CD4-positive, alpha-beta T cell (primary cell): Measurements from ENCODE around the gene SLCO1A2. TPM values are rescaled to one million over a fixed set of nuclear protein-coding genes. Genes with fewer than 3 reads are reported as not detected.

Experiments
- ATAC-seq: fragments of 200-7000 bp; cut with Tn5 transposase; one replicate; pipeline ENCODE4 v1.10.0; 2022; ENCODE audit warnings: mild to moderate bottlenecking; ENCODE audit not compliant: poor library complexity
- CTCF ChIA-PET: fragments of 350-600 bp; sonication (Branson Sonifier 250); formaldehyde crosslinking; loops from one replicate; lab custom pipeline; 2021; ENCODE audit warnings: antibody characterized with exemption, inconsistent platforms; lab: Charles Lee
- POLR2A ChIA-PET: fragments of 350-600 bp; sonication (Branson Sonifier 250); formaldehyde crosslinking; loops from one replicate; lab custom pipeline; 2021; ENCODE audit warnings: antibody characterized with exemption, inconsistent platforms; lab: Charles Lee
- DNase-seq, 14 experiments: peaks; one replicate each; pipeline ENCODE4 v3.0.0-alpha.2; 2013 to 2020; ENCODE audit warnings: mixed read lengths in 2 of 14
- H3K27ac ChIP-seq, 2 donors: one replicate each; pipeline versions ENCODE4 v1.5.1 to v1.7.0; 2013; ENCODE audit warnings: low read length in 2 of 2, low read depth in 1 of 2, mild to moderate bottlenecking in 1 of 2
- H3K27me3 ChIP-seq, 2 experiments: 1 replicate in 1 of 2; 2 replicates in 1 of 2; pipeline versions ENCODE4 v1.6.1 to v1.7.0; 2013; ENCODE audit warnings: low read length in 2 of 2, control low read depth in 1 of 2, mild to moderate bottlenecking in 1 of 2, moderate library complexity in 1 of 2; ENCODE audit not compliant: insufficient read depth in 2 of 2, control insufficient read depth in 1 of 2
- H3K36me3 ChIP-seq: one replicate; pipeline ENCODE4 v1.6.1; 2013; ENCODE audit warnings: low read length, control low read depth; ENCODE audit not compliant: insufficient read depth
- H3K4me1 ChIP-seq: one replicate; pipeline ENCODE4 v1.6.1; 2013; ENCODE audit warnings: low read length, control low read depth; ENCODE audit not compliant: insufficient read depth
- H3K4me3 ChIP-seq: one replicate; pipeline ENCODE4 v1.5.1; 2013; ENCODE audit warnings: mild to moderate bottlenecking, low read length, moderate library complexity
- H3K9me3 ChIP-seq, 2 experiments: 1 replicate in 1 of 2; 2 replicates in 1 of 2; pipeline versions ENCODE4 v1.6.1 to v1.7.0; 2013; ENCODE audit warnings: low read length in 2 of 2, mild to moderate bottlenecking in 2 of 2, control low read depth in 1 of 2, moderate library complexity in 1 of 2; ENCODE audit not compliant: control insufficient read depth in 1 of 2, insufficient read depth in 1 of 2
- H3K27ac Mint-ChIP-seq: one replicate; pipeline ENCODE4 v1.8.0; 2020; ENCODE audit warnings: mixed read lengths
- H3K27me3 Mint-ChIP-seq: one replicate; pipeline ENCODE4 v1.8.0; 2021; ENCODE audit warnings: mixed read lengths
- H3K36me3 Mint-ChIP-seq: one replicate; pipeline ENCODE4 v1.8.0; 2021; ENCODE audit warnings: low read depth, mixed read lengths
- H3K4me1 Mint-ChIP-seq: one replicate; pipeline ENCODE4 v1.8.0; 2021; ENCODE audit warnings: low read depth, mixed read lengths
- H3K4me3 Mint-ChIP-seq: one replicate; pipeline ENCODE4 v1.8.0; 2020; ENCODE audit warnings: mild to moderate bottlenecking, mixed read lengths
- H3K9me3 Mint-ChIP-seq: one replicate; pipeline ENCODE4 v1.8.0; 2020; ENCODE audit warnings: mixed read lengths
- CTCF ChIP-seq: fragments of 200-600 bp; IDR thresholded peaks from one replicate; pipeline ENCODE4 v1.8.0; 2022; ENCODE audit warnings: antibody characterized with exemption, mild to moderate bottlenecking
- intact Hi-C, 2 experiments: fragments of 100-400 bp; cut with DNase I in 1 of 2; cut with micrococcal nuclease in 1 of 2; formaldehyde crosslinking; loops; one replicate each; pipeline versions ENCODE4 v1.15.1 to v1.9.0; 2023 to 2025; cut with DNase I, micrococcal nuclease
- total RNA-seq, 174 experiments: library from RNA in 2 of 174; stranded (reverse) in 2 of 174; gene quantifications; one replicate each; pipeline ENCODE4 v1.2.3 and lab custom pipeline; 2021 to 2026

Gene SLCO1A2
- total RNA-seq, 2 experiments from 2014 or later, result not detected

DNA sequence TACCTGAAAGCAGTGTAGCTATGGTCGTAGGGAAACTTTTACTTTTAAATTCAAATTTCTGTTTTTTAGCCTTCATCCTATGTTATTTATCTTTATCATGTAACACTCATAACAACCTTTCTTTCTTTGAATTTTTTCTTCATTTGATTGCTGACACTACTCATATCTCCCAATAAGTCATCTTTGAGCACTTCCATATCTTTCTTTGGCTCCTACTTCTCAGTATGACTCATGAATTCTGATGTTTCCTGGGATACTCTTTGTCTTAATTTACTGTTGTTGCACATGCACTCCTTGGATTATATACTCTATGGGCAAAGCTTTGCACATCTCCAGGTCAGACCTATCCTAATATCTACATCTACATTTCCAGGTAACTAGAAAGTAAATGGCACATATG lies 19.9 kb upstream of the SLCO1A2 start:
- no peak overlapping the region for H3K27ac Mint-ChIP-seq
- ATAC-seq (no peak), DNase-seq (no peak)
- H3K4me1 Mint-ChIP-seq, result no peaks in the 10 kb centered on the region
- H3K27me3 Mint-ChIP-seq, result peaks cover 33% of the 10 kb centered on the region
- no peaks in the 10 kb centered on the region for H3K9me3 ChIP-seq
- POLR2A ChIA-PET, result no interaction called here
- H3K36me3 Mint-ChIP-seq, result no peaks in the 10 kb centered on the region
- no peak overlapping the region for H3K4me3 Mint-ChIP-seq
- H3K9me3 Mint-ChIP-seq, result no peaks in the 10 kb centered on the region
- H3K4me1 ChIP-seq, result no peaks in the 10 kb centered on the region
- no peak overlapping the region for H3K4me3 ChIP-seq
- H3K27me3 ChIP-seq, result no peaks in the 10 kb centered on the region
- TF ChIP-seq CTCF, result no peak
- intact Hi-C loops, result no loop called here
- CTCF ChIA-PET, result no interaction called here
- H3K27ac ChIP-seq, result no peak overlapping the region
- no peaks in the 10 kb centered on the region for H3K36me3 ChIP-seq

DNA sequence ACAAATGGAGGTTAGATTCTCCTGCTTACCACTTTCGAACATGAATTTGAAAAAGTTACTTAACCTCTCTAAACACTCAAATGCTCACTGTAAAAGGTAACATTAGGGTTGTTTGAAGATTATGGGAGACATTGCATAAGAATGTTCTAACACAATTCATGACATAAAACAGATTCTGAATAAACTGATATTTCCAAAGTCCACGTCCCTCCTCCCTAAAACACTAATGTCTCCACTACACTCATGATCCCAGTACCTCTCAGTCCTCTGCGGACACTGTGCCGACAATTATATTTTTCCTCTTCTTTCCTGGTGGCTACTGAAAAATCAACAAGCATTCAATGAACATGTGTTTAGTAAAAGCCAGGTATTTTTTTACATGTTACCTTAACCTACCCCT lies 19.2 kb upstream of the SLCO1A2 start:
- intact Hi-C loops, result no loop called here
- ATAC-seq (no peak), DNase-seq (no peak)
- Mint-ChIP-seq H3K4me3 (no peak overlapping the region), H3K27me3 (peaks cover 35% of the 10 kb centered on the region), H3K4me1 (no peaks in the 10 kb centered on the region), H3K27ac (no peak overlapping the region), H3K9me3 (no peaks in the 10 kb centered on the region), H3K36me3 (no peaks in the 10 kb centered on the region)
- Histone ChIP-seq H3K27ac (no peak overlapping the region), H3K9me3 (no peaks in the 10 kb centered on the region), H3K27me3 (no peaks in the 10 kb centered on the region), H3K4me3 (no peak overlapping the region), H3K4me1 (no peaks in the 10 kb centered on the region), H3K36me3 (no peaks in the 10 kb centered on the region)
- CTCF ChIA-PET, result no interaction called here
- TF ChIP-seq CTCF, result no peak
- POLR2A ChIA-PET, result no interaction called here

DNA sequence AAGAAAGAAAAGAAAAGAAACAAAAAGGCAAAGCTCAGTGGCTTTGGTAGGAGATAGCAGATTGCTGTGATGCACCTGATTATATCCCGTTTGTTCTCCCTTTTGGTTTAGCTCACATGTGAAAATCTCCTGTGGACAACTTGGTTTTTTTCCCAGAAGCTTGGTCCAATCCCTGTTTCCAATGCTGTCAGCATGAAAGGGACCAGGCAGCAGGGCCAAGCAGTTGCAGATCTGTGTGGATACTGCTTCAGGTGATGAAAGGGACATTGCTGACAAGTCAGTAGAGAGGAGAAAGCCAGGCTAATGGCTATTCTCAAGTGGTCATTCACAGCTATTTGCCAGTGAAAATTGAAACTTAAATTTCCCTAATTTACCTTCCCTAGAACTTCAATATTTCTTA lies 18.8 kb upstream of the SLCO1A2 start:
- Histone ChIP-seq H3K4me1 (no peaks in the 10 kb centered on the region), H3K9me3 (no peaks in the 10 kb centered on the region), H3K27me3 (no peaks in the 10 kb centered on the region), H3K27ac (no peak overlapping the region), H3K36me3 (no peaks in the 10 kb centered on the region), H3K4me3 (no peak overlapping the region)
- DNase-seq (no peak), ATAC-seq (no peak)
- H3K36me3 Mint-ChIP-seq, result no peaks in the 10 kb centered on the region
- intact Hi-C loops, result no loop called here
- H3K4me3 Mint-ChIP-seq, result no peak overlapping the region
- CTCF ChIA-PET, result no interaction called here
- no peak for TF ChIP-seq CTCF
- H3K27ac Mint-ChIP-seq, result no peak overlapping the region
- H3K4me1 Mint-ChIP-seq, result no peaks in the 10 kb centered on the region
- H3K27me3 Mint-ChIP-seq, result peaks cover 35% of the 10 kb centered on the region
- H3K9me3 Mint-ChIP-seq, result no peaks in the 10 kb centered on the region
- POLR2A ChIA-PET, result no interaction called here
